DOHH2 (cell line): Measurements from ENCODE around the gene CASZ1.

Experiments used
- H3F3A ChIP-seq: fragments of 200-600 bp; sonication (generic), shearing (Covaris generic); 2 replicates; pipeline ENCODE4 v1.6.0; 2016; ENCODE audit warnings: antibody characterized with exemption, mild to moderate bottlenecking; ENCODE audit not compliant: control insufficient read depth, insufficient read depth
- H3K27ac ChIP-seq: fragments of 200-600 bp; sonication (generic); 2 replicates; pipeline ENCODE4 v1.5.1; 2014; ENCODE audit warnings: low read depth, mild to moderate bottlenecking, low read length, moderate library complexity
- H3K27me3 ChIP-seq: fragments of 200-600 bp; sonication (generic); 2 replicates; pipeline ENCODE4 v1.6.1; 2014; ENCODE audit warnings: mild to moderate bottlenecking, low read length, mixed read lengths; ENCODE audit not compliant: control insufficient read depth
- H3K36me3 ChIP-seq: fragments of 200-600 bp; sonication (generic); 2 replicates; pipeline ENCODE4 v1.6.1; 2014; ENCODE audit warnings: mild to moderate bottlenecking, low read length, moderate library complexity, mixed read lengths; ENCODE audit not compliant: control insufficient read depth
- H3K4me1 ChIP-seq: fragments of 200-600 bp; sonication (generic); 2 replicates; pipeline ENCODE4 v1.6.1; 2014; ENCODE audit warnings: mild to moderate bottlenecking, low read length, mixed read lengths; ENCODE audit not compliant: control insufficient read depth
- H3K4me2 ChIP-seq: fragments of 200-600 bp; sonication (generic); 2 replicates; pipeline ENCODE4 v1.6.0; 2014; ENCODE audit warnings: mild to moderate bottlenecking, low read length, moderate library complexity
- H3K4me3 ChIP-seq: fragments of 200-600 bp; sonication (generic); 2 replicates; pipeline ENCODE4 v1.5.1; 2014; ENCODE audit warnings: mild to moderate bottlenecking, low read length, mixed read lengths
- H3K79me2 ChIP-seq: fragments of 200-600 bp; sonication (generic); 2 replicates; pipeline ENCODE4 v1.6.1; 2014; ENCODE audit warnings: mild to moderate bottlenecking, low read length, mixed read lengths; ENCODE audit not compliant: control insufficient read depth
- H3K9me2 ChIP-seq: fragments of 200-600 bp; sonication (generic); replicated peaks from 2 replicates; pipeline ENCODE4 v1.6.1; 2014; ENCODE audit warnings: mild to moderate bottlenecking, low read length, mixed read lengths; ENCODE audit not compliant: control insufficient read depth
- H3K9me3 ChIP-seq: fragments of 200-600 bp; sonication (generic); 2 replicates; pipeline ENCODE4 v1.6.1; 2014; ENCODE audit warnings: antibody characterized with exemption, low read length, mixed read lengths; ENCODE audit not compliant: control insufficient read depth, insufficient read depth
- H4K20me1 ChIP-seq: fragments of 200-600 bp; sonication (generic); 2 replicates; pipeline ENCODE4 v1.6.0; 2014; ENCODE audit warnings: low read depth, mild to moderate bottlenecking, antibody characterized with exemption, low read length, moderate library complexity; ENCODE audit not compliant: control insufficient read depth, insufficient read depth
- EZH2phosphoT487 ChIP-seq: fragments of 200-600 bp; sonication (generic); IDR thresholded peaks from 2 replicates; pipeline ENCODE4 v1.6.1; 2017; ENCODE audit warnings: borderline replicate concordance, mild to moderate bottlenecking, antibody characterized with exemption, low read length, moderate library complexity, mixed read lengths
- TF ChIP-seq, protein P1 (sequence below): fragments of 200-600 bp; sonication (generic); IDR thresholded peaks from one replicate; pipeline ENCODE4 v1.5.1; 2014; ENCODE audit warnings: antibody characterized with exemption, mild to moderate bottlenecking, low read depth, low read length; ENCODE audit not compliant: poor library complexity, severe bottlenecking

CASZ1 gene

DNA sequence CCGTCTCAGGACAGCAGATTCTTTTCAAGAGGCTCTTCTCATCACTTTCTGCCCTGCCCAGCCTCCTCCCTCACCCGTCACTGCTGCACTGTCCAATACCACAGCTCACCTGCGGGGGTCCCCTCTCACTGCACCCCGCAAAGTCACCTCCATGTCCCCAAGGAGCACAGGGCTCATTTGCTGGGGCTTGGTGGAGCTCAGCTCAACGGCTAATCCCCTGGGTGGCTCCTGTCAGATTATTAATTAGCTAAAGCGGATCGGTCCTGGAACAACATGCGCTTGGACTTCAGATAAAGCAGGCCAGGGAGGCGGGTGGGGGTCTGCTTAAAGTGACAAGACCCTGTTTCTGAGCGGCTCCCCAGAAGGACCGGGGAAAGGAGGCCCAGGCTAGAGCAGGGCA is 43.1 kb downstream of the CASZ1 start:
- H3F3A ChIP-seq, result no peaks in the 10 kb centered on the region
- H3K79me2 ChIP-seq, result no peaks in the 10 kb centered on the region
- no peak overlapping the region for H3K27ac ChIP-seq
- TF ChIP-seq EZH2phosphoT487, result no peak
- TF ChIP-seq, protein P1, sequence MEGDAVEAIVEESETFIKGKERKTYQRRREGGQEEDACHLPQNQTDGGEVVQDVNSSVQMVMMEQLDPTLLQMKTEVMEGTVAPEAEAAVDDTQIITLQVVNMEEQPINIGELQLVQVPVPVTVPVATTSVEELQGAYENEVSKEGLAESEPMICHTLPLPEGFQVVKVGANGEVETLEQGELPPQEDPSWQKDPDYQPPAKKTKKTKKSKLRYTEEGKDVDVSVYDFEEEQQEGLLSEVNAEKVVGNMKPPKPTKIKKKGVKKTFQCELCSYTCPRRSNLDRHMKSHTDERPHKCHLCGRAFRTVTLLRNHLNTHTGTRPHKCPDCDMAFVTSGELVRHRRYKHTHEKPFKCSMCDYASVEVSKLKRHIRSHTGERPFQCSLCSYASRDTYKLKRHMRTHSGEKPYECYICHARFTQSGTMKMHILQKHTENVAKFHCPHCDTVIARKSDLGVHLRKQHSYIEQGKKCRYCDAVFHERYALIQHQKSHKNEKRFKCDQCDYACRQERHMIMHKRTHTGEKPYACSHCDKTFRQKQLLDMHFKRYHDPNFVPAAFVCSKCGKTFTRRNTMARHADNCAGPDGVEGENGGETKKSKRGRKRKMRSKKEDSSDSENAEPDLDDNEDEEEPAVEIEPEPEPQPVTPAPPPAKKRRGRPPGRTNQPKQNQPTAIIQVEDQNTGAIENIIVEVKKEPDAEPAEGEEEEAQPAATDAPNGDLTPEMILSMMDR, result peak; percentile 19
- H3K36me3 ChIP-seq, result no peaks in the 10 kb centered on the region
- H3K9me3 ChIP-seq, result no peaks in the 10 kb centered on the region
- H3K4me2 ChIP-seq, result no peak overlapping the region
- H4K20me1 ChIP-seq, result no peaks in the 10 kb centered on the region
- no peaks in the 10 kb centered on the region for H3K4me1 ChIP-seq
- H3K27me3 ChIP-seq, result no peaks in the 10 kb centered on the region
- no peaks in the 10 kb centered on the region for H3K9me2 ChIP-seq
- H3K4me3 ChIP-seq, result no peak overlapping the region

DNA sequence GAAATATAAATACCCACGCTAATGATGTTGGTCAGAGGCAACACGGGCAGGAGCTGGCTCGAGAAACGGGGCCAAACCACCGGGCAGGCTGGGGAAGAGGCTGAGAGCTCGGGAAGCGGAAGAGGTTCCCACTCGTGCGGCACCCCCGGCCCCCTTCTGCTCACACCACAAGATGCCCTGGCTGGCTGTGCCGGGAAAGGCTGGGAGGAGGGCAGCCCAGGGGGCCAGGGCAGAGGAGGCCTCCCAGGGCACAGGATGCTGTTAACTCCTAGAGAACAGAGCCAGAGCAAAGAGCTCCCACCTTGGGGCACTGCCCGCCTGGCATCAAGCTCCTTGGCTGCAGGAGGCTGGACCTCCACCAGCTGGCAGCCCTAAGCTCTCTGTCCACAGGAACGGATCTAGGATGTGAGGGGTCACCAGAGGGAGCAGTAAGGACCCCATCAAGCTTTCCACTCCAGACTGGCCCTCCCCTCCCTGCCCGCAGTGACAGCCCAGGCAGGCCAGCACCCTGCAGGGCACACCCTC is 44.8 kb downstream of the CASZ1 start:
- H3K4me3 ChIP-seq, result no peak overlapping the region
- TF ChIP-seq, protein P1, result no peak
- no peak for TF ChIP-seq EZH2phosphoT487
- H3K79me2 ChIP-seq, result no peaks in the 10 kb centered on the region

DNA sequence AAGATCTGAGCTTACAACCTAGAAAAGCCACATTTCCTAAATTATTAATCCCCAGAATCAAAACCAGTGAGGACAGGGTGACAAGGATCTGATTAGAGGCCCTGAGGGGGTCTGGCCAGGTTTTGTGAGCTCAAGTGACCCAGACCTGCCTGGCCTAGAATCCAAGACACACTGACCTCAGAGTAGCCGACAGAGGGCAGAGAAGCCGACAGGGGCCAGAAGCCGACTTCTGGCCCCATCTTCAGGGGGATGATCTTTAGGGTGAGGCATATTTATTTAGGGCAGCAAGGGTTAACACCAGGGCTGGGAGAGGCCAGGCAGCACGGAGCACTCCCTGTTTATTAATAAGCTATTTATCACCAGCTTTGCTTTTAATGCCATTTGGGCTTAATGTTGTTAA is 45.3 kb downstream of the CASZ1 start:
- H4K20me1 ChIP-seq, result no peaks in the 10 kb centered on the region

More for the DNA sequence above, 44.8 kb downstream of the CASZ1 start:
- no peaks in the 10 kb centered on the region for H3K36me3 ChIP-seq
- H3F3A ChIP-seq, result no peaks in the 10 kb centered on the region
- no peak overlapping the region for H3K4me2 ChIP-seq
- no peak overlapping the region for H3K27ac ChIP-seq
- H4K20me1 ChIP-seq, result no peaks in the 10 kb centered on the region
- no peaks in the 10 kb centered on the region for H3K9me3 ChIP-seq
- H3K4me1 ChIP-seq, result no peaks in the 10 kb centered on the region
- H3K27me3 ChIP-seq, result no peaks in the 10 kb centered on the region
- H3K9me2 ChIP-seq, result no peaks in the 10 kb centered on the region

More for the DNA sequence above, 45.3 kb downstream of the CASZ1 start:
- no peaks in the 10 kb centered on the region for H3K9me3 ChIP-seq
- no peak overlapping the region for H3K4me3 ChIP-seq
- no peaks in the 10 kb centered on the region for H3K27me3 ChIP-seq
- H3K36me3 ChIP-seq, result no peaks in the 10 kb centered on the region
- no peak for TF ChIP-seq EZH2phosphoT487
- TF ChIP-seq, protein P1, result no peak
- no peak overlapping the region for H3K4me2 ChIP-seq
- H3K4me1 ChIP-seq, result no peaks in the 10 kb centered on the region
- H3K79me2 ChIP-seq, result no peaks in the 10 kb centered on the region
- H3K27ac ChIP-seq, result no peak overlapping the region
- H3K9me2 ChIP-seq, result no peaks in the 10 kb centered on the region
- no peaks in the 10 kb centered on the region for H3F3A ChIP-seq
